ENCODE data around the gene ABCD1.

ABCD1 gene

DNA sequence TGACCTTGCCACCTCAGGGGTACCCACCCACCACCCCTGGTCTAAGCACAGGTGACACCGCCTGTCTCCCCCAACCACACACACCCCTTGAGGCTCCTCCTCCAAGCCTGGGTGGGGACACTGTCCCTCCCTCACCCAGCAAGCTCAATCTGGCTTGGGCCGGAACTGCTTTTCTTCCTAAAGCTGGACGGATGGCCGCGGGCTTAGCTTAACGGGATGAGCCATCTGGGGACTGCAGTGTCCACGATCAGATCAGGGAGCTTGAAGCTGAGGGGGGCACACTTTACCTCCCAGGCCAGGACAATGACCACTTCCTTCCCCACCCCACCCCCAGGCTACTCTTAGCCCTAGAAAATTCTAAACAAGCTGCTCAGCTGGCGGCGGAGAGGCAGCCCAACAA, 37.9 kb upstream of the ABCD1 start:
- TF ChIP-seq, protein P1, sequence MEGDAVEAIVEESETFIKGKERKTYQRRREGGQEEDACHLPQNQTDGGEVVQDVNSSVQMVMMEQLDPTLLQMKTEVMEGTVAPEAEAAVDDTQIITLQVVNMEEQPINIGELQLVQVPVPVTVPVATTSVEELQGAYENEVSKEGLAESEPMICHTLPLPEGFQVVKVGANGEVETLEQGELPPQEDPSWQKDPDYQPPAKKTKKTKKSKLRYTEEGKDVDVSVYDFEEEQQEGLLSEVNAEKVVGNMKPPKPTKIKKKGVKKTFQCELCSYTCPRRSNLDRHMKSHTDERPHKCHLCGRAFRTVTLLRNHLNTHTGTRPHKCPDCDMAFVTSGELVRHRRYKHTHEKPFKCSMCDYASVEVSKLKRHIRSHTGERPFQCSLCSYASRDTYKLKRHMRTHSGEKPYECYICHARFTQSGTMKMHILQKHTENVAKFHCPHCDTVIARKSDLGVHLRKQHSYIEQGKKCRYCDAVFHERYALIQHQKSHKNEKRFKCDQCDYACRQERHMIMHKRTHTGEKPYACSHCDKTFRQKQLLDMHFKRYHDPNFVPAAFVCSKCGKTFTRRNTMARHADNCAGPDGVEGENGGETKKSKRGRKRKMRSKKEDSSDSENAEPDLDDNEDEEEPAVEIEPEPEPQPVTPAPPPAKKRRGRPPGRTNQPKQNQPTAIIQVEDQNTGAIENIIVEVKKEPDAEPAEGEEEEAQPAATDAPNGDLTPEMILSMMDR (conservative IDR thresholded peaks at IDR 0.05; ENCODE audit: control insufficient read depth, insufficient read depth, low read depth, low read length) = no peak
- DNase-seq (ENCODE audit: low read depth) = no peak

DNA sequence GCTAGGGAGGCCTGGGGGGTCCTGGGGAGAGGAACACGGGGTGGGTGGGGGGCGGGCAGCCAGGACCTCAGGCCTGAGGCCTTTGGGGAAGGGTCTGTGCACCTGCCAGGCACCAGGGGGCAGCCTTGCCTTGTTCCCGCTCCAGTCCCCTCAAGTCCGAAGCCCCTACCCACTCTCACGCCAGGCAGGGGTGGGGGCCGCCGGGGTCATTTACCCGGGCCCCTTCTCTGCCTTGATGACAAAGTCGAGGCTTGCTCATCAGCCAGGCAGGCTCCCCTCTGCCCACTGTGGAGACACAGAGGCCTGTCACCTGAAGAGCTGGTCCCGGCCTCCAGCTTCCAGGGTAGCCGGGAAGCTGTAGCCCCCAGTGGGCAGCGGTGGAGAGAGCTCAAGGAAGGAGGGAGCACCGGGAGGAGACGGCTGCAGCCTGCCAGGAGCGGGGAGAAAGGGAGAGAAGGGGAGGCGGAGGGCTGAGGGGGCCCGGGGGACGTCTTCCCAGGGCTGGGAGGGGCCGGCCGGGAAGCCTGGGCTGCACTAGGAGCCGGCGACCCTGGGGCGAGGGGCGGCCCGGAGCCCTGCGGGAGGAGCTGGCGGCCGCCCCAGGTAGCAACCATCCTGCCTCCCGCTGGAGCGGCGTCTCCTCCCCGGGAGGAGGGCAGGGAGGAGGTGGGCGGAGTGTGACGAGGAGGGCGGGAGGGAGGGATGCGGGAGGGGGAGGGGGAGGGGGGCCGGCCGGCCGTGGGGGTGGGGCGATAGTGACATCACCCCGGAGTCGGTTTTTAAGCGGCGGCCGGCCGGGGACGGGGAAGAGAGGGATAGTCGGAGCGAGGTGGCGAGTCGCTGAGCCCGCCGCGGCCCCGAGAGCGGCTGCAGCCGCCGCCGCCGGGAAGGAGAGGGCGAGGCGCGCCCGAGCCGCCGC, 37.3 kb upstream of the ABCD1 start, which contains the start of gene SLC6A8:
TSS of gene SLC6A8 (plus strand) at position 806 of the 919 bp plus-strand sequence. CDS start 649 bp downstream, outside the sequence.
- DNase-seq (ENCODE audit: low read depth) = peak; percentile 37
- TF ChIP-seq, protein P1 (conservative IDR thresholded peaks at IDR 0.05; ENCODE audit: control insufficient read depth, insufficient read depth, low read depth, low read length) = peak; percentile 12
- no peak within 1 kb of the TSS for H3K4me3 ChIP-seq (ENCODE audit: control insufficient read depth, low read depth, low read length)

More for the DNA sequence above, 37.9 kb upstream of the ABCD1 start:
- no peak overlapping the region for H3K4me3 ChIP-seq (ENCODE audit: control insufficient read depth, low read depth, low read length)

DNA sequence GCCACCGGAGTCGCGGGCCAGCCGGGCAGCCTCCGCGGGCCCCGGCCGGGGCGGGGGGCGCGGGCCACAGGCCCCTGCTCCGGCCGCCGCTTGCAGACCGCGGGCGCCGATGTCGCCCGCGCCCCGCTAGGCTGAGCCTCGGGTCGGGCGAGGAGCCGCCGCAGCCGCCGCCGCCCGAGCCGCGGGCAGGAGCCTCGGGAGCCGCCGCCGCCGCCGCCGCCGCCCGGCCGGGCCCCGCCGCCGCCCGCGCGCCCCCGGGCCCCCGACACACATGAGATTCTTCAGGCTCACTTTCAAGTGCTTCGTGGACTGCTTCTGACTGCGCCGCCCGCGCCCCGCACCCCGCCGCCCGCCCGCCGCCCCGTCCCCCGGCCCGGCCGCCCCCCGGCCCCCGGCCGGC, 36.6 kb upstream of the ABCD1 start:
- TF ChIP-seq, protein P1 (conservative IDR thresholded peaks at IDR 0.05; ENCODE audit: control insufficient read depth, insufficient read depth, low read depth, low read length) = no peak
- no peak overlapping the region for H3K4me3 ChIP-seq (ENCODE audit: control insufficient read depth, low read depth, low read length)
- DNase-seq (ENCODE audit: low read depth) = no peak

DNA sequence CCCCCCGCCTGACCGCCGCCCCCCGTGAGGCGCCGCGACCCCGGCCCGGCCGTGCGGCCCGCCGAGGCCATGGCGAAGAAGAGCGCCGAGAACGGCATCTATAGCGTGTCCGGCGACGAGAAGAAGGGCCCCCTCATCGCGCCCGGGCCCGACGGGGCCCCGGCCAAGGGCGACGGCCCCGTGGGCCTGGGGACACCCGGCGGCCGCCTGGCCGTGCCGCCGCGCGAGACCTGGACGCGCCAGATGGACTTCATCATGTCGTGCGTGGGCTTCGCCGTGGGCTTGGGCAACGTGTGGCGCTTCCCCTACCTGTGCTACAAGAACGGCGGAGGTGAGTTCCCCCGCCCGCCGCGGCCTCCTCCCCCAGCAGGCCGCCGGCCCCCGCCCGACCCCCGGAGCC, 36.1 kb upstream of the ABCD1 start:
- no peak for DNase-seq (ENCODE audit: low read depth)
- no peak overlapping the region for H3K4me3 ChIP-seq (ENCODE audit: control insufficient read depth, low read depth, low read length)
- TF ChIP-seq, protein P1 (conservative IDR thresholded peaks at IDR 0.05; ENCODE audit: control insufficient read depth, insufficient read depth, low read depth, low read length) = no peak

DNA sequence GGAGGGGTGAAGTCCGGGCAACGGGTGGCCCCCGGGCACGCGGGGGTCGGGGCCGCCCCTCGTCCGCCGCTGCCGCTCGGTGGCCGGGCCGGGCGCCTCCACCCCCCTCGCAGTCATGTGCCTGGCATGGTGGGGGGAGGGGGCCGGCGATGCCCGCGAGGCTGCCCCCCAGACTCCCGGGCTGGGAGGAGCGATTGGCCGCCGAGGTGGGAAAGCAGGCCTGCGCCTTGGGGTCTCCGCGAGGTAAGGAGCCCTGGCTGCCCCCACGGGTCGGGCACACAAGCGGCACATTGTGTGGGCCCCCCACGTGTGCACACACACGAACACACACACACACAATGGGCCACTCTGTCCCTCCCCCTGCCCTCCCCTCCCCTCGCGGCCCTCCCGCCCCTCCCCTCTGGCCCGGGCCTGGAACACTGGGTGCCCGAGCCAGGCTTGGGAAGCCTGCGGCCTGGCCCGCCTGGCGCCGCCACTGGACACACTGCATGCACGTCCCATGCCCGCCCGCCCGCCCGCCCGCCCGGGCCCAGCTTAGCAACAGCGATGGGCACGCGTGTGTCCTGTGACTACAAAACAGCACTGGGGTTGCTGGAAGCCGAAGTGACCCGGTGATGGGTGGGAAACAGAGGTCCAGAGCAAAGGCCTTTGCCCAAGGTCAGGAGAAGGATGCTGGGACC, 35.6 kb upstream of the ABCD1 start:
- peak overlapping the region; percentile 26 for H3K4me3 ChIP-seq (ENCODE audit: control insufficient read depth, low read depth, low read length)
- TF ChIP-seq, protein P1 (conservative IDR thresholded peaks at IDR 0.05; ENCODE audit: control insufficient read depth, insufficient read depth, low read depth, low read length) = no peak
- DNase-seq (ENCODE audit: low read depth) = no peak

DNA sequence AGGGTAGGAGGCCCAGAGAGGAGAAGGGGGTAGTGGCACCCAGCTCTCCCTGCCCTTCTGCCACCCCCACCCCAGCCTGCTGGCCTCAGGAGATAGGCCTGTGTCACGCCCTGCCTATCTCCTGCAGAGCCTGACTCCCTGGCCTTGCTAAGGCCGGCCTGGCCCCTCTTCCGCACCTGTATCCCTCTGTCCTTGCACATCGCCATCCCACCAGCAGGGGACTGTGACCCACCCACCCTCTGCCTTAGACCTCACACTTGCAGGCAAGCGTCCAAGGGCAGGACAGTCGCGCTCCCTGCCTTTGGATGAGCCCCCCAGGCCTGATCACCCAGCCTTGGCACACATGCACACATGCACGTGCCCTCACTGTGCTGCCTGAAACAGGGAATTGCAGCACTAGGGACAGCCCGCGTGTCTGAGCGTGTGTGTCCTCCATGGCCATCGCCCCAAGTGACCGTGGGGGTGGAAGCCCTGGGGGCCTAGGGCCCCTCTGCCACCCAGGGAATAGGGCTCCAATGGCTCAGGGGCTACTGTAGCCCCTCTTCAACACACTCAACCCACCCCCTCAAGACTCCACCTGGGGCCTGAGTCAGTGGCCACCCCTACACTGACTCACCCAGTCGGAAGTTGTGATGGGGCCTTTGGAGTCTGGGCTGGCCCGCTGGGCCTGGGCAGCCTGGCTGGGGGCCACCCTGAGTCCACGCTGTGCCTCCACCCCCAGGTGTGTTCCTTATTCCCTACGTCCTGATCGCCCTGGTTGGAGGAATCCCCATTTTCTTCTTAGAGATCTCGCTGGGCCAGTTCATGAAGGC, 34.8 kb upstream of the ABCD1 start:
- H3K4me3 ChIP-seq (ENCODE audit: control insufficient read depth, low read depth, low read length) = no peak overlapping the region
- DNase-seq (ENCODE audit: low read depth) = no peak
- TF ChIP-seq, protein P1 (conservative IDR thresholded peaks at IDR 0.05; ENCODE audit: control insufficient read depth, insufficient read depth, low read depth, low read length) = peak; percentile 2

All from fibroblast of mammary gland (primary cell).